ENCODE results near the gene SNX25.
"Not testable (repeated sequence)": the region's sequence is repeated elsewhere in the genome, so short reads cannot be mapped to it uniquely, and the experiment has no call there.

Gene SNX25

DNA sequence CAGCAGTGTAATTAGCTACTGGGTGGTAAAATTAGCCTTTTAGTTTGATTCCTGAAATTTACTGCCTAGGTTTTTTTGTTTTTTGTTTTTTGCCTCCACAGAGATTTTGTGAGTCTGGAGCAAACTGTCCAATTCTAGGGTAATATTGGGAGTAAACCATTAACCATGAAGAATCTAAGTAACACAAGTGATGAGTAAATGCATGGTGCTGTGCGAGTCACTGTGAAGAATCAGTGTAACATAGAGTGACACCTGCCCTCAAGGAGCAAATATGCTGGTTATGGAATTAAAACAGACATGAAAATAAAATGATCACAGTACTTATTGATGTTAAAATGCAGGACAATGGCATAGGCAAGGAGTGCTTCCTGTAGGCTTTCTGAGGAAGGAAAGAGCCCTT lies 126.2 kb downstream of the SNX25 start:
- in situ Hi-C loops (cut with MboI; ENCODE audit: low sequenced_read_pairs) = no loop called here

DNA sequence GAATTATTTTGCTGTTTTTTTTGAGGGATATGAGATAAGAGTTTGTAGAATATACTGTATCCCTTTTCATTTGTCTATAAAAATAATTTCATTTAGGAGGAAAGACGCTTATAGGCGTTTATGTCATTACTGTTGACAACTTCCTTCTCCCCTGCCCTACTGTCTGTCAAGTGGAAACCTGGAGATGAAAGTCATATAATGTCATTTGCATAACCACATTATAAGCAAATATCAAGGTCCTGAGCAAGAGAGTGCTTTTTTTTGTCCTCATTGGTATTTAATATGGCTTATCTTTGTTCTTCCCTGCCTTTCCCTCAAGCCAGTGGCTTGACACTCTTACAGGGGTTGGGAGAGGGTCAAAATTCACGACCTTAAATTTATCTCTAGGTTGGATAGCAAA lies 130.5 kb downstream of the SNX25 start:
- in situ Hi-C loops (cut with MboI; ENCODE audit: low sequenced_read_pairs) = no loop called here

DNA sequence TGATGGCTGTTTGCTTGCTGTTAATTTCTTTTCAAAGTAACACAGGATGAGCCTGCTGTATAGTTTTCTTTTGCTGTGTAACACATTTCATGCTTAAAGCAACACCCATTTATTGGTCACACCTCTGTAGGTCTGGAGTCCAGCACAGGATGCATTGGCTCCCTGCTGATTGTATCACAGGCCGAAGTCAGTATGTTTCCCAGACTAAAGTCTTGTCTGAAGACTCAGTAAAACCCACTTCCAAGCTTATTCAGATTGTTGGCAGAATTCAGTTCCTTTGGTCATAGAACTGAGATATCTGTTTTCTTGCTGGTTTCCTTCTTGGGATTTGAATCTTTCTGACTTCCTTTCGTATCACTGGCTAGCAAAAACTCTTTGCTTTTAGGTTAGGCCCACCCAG lies 132.0 kb downstream of the SNX25 start:
- in situ Hi-C loops (cut with MboI; ENCODE audit: low sequenced_read_pairs) = no loop called here

DNA sequence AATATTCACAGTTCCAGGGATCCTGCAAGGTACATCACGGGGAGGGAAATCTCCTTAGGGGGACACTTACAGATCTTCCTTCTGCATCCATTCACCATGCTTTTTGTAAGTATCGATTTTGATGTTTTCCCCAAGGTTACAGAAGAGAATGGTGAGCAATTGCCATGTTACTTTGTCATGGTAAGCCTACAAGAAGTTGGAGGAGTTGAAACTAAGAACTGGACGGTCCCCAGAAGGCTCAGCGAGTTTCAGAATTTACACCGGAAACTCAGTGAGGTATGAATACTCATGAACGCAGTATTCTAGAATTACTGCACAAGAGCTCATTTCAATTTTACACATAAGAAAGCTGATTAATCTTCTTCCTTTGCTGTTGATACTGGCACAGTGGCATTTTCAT lies 132.4 kb downstream of the SNX25 start:
- in situ Hi-C loops (cut with MboI; ENCODE audit: low sequenced_read_pairs) = no loop called here

DNA sequence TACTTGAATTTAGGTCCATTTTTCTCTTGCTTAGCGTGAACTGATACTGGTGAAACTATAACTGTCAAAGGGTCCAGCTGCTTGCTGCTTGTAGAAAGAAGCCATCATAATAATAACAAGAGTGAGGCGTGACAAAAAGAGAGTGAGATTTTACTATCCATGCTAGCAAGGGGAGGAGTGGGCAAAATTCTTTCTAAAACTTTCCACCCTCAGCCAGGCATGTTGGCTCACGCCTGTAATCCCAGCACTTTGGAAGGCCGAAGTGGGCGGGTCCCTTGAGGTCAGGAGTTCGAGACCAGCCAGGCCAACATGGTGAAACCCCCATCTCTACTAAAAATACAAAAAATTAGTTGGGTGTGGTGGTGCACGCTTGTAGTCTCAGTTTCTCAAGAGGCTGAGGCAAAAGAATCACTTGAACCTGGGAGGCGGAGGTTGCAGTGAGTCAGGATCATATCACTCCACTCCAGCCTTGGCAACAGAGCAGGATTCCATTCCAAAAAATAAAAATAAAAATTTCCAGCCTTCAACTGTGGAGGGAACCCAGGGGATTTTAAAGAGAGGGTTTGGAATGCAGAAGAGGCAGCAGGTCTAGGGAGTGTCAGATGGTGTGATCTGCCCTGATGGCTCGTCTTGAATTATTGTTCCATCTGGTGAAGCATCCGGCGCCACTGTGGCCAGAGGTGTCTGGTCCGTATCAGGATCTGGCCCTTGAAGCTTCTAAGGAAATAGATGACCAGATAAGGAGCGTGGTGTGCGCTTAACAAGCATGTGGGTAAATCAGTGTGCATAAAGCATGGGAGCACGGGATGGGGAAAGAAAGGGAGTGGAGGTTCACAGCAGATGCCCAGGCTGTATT lies 134.6 kb downstream of the SNX25 start:
- in situ Hi-C loops (cut with MboI; ENCODE audit: low sequenced_read_pairs) = no loop called here

DNA sequence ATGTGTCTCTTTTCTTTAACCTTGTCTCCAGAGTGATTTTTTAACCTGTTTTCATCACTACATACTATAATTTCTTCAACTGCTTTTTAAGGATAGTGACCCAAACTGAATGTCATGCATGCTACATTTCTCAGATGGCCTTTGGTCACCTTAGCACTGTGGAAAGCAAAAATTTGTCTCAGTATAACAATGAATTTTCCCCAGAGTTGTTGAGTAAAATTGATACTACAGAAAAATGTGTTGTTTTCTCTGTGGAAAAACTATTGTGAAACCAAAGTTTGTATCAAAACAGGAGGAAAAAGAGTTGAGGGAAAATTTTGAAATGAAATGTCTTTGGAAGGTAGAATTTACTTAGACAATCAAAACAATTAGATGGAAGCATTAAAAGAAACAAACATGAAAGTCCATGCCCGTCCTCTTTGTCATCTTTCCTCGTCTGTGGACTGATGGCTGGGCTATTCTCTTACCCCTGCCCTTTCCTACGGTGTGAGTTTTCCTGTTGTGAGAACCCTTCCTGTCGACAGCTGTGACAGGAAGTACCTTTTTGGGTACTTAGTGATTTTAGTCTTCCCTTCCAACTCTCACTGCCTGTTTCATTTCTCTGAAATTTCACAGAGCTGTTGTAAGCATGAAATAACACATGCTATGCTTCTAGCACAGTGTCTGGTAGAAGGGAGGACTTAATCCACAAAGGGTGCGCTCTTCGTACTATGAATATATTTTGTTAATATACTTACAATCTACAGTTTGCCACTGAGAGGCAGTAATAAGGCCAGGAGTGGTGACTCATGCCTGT lies 135.5 kb downstream of the SNX25 start:
- in situ Hi-C loops (cut with MboI; ENCODE audit: low sequenced_read_pairs) = no loop called here

DNA sequence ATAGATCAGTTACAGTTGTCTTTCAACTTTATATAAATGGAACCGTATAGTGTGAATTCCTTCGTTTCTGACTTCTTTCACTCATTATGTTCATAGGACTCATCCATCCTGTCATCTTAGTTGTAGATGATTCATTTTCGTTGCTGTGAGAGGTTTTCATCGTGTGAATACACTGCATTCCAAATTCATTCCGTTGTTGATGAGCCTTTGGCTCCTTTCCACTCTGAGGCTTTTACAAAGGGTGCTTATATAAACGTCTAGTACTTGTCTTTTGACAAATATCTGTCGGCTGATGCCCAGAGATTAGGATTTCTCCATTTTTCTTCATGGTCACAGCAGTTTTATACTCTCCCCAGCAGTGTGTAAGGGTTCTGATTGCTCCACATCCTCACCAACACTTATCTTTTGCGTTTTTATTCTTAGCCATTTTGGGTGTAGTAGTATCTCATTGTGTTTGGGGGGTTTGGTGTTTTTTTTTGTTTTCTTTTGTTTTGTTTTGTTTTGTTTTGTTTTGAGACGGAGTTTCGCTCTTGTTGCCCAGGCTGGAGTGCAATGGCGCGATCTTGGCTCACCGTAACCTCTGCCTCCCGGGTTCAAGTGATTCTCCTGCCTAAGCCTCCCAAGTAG lies 137.7 kb downstream of the SNX25 start:
- in situ Hi-C loops (cut with MboI; ENCODE audit: low sequenced_read_pairs) = no loop called here

DNA sequence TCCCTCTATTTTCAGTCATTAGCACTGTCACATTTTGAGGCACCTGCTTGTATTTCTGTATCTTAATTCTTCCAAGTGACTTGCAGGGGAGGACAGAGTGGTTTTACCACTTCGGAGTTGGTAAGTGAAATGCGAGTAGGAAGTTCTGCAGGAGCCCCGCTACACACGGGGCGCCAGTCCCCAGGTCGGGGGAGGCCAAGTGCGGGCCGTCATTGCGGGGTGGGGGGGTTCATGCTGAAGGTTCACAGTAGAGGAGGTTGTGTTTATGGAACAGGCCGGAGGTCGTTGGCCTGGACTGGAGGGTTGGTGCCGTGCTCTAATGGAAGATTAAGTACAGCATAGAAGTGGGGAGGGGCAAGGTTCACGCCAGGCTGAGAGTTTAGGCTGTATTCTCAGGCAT lies 142.3 kb downstream of the SNX25 start:
- in situ Hi-C loops (cut with MboI; ENCODE audit: low sequenced_read_pairs) = no loop called here

DNA sequence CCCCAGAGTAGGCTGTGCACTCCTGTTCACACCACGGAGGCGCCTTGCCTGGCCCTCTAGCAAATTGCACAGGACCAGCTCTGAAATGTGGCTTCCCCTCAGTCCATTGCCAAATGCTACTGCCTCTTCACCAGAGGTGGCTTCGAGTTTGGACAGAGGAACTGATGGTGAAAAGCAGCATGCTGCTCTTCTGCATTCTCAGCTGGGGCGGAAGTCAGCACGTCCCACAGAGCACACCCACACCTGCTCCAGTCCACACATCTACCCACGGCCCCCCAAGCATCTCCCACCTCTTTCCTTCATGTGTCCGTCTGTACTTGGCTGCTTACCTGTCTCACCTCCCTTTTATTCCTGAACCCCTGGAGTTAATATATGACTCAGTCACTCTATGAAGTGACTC lies 142.8 kb downstream of the SNX25 start:
- in situ Hi-C loops (cut with MboI; ENCODE audit: low sequenced_read_pairs) = no loop called here

DNA sequence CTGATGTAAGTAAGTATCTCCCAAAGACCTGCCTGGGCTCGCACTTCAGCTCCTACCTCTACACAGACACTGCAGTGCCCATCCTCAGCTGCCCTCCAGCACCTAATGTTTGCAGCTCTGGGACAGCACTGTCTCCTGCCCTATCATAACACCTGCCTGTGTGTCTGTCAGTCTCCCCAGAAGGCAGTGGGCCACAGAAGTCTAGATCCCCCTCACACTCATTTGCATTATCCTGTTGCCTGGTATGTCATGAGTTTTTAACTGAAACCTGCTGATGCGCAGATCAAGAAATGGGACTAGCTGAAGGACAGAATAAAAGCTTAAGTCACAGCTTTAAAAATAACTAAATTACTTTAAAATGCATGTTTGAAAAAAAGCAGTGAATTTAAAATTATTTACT lies 143.3 kb downstream of the SNX25 start:
- in situ Hi-C loops (cut with MboI; ENCODE audit: low sequenced_read_pairs) = no loop called here

DNA sequence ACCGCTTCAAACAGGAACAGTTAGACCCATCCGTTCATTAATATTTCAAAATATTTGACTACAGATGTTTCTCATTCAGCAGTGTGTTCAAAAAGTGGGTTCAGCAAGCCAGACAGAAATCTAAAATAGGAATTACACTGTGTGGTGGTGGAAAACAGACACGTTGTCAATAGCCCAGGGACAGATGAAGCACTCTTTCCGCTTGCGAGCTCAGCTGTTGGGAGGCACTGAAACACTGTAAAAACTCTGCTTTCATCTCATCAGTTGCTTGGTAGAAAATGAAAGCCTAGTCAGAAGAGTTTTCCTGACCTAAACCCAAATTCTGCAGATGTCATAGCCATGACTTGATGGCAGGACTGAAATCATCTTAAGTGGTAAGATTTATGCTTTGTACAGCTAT lies 147.8 kb downstream of the SNX25 start:
- in situ Hi-C loops (cut with MboI; ENCODE audit: low sequenced_read_pairs) = no loop called here

DNA sequence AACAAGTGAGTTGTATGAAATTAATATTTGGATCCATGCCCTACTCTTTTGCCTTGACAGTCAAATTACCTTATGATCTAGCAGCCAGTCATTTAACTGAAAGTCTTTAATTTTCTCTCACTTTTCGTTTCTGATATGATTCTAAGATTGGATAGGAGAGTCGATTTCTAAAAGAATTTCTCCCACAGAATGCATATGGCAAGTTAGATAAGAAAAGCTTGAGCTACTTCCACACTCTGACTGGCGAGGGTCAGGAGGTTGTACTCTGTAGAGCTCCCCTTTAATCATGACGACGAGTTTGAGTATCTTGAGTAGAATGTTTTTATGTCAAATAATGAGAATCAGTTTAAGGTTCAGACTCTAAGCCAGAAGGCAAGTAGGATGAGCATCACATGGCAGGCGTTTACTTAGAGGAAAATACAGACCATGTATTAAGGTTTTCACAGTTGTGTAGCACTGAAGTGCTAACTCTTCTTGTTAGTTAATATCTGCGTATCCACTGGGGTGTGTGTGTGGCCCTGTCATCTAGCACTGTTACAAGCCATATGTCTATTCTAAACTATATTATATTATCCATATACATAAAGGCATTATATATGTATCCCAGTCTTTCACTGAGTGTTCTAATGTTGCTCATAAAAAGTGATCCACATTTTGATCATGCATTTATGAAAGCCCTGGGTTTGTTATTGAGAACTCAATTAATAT lies 148.5 kb downstream of the SNX25 start:
- in situ Hi-C loops (cut with MboI; ENCODE audit: low sequenced_read_pairs) = no loop called here

DNA sequence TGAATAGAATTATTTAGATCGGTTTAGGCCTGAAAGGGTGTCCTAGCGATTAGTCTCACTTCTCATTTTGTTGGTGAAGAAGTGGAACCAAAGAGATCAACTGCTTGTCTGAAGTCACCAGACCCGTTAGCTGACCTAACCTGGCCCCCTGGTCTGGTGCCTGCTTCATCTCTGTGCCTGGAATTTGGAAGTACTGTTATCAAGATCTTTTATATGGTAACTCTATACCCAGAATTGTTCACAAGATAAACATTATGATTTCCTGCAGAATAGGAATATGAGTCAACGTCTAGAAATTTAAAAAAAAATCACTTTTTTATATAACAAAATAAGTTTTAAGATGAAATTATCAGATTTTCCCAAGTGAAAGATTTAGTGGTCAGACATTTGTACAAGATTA lies 149.1 kb downstream of the SNX25 start:
- in situ Hi-C loops (cut with MboI; ENCODE audit: low sequenced_read_pairs) = no loop called here

DNA sequence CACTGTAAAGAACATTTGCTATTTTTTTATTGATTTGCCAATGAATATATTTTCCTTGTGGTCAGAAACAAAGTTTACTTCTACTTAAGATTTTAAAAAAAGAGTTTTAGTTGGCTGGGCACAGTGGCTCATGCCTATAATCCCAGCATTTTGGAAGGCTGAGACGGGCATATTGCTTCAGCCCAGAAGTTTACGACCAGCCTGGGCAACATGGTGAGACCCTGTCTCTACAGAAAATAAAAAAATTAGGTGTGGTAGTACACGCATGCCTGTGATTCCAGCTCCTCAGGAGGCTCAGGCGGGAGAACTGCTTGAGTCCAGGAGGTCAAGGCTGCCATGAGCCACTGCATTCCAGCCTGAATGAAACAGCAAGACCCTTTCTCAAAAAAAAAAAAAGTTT lies 149.6 kb downstream of the SNX25 start:
- in situ Hi-C loops (cut with MboI; ENCODE audit: low sequenced_read_pairs) = no loop called here

DNA sequence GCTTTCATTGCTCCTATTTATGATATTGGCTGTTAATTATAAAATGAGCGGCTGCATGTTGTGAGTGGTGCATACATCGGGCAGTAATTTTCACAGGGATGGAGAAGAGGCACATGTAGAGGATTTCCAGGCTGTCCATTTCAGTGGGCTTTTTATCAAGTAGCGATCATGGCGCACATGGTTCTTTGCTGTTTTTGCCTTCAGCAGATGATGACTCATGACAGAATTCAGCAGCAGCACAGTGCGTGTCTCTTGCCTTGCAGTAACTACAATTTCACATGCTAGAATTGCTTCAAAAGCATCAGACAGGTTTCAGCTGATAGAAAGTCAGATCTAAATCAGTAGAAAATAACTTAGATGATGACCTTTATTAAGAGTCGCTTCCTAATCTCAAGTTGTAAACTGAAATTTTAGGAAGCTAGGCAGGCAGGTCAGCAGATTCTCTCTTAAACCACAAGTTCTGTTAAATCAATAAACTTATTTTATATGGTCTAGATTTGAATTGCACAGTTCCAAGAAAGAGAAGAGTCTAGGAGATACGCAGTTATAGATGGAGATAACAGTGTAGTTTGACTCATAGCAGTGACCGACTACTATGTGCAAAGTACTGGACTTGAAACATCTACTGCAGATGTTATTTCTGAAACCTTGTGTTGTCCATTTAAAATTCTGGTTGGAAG lies 150.5 kb downstream of the SNX25 start:
- in situ Hi-C loops (cut with MboI; ENCODE audit: low sequenced_read_pairs) = no loop called here

DNA sequence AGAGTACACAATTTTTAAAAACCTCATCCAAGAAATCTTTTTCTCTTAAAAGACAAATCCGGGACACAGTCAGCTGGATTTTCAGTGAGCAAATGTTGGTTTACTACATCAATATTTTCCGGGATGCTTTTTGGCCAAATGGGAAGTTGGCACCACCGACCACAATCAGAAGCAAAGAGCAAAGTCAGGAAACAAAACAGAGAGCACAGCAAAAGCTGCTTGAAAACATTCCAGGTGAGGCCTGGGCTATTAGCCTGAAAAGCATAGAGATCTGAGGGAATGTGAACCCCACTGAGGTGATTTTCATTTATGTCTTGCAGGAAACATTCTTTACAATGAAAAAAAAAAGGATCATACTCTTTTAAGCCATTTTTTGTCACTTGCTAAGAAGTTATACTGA lies 152.5 kb downstream of the SNX25 start:
- in situ Hi-C loops (cut with MboI; ENCODE audit: low sequenced_read_pairs) = no loop called here

DNA sequence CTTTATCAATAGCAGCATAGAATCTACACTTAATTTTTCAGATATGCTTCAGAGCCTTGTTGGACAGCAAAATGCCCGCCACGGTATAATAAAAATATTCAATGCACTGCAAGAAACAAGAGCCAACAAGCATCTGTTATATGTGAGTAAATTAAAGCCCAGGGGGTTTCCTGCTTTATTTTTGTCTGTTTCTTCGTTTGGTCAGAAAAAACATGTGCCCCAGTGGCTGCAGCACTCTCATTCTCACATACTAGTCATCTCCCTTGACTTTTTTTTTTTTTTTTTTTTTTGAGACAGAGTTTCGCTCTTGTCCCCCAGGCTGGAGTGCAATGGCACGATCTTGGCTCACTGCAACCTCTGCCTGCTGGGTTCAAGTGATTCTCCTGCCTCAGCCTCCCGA lies 153.2 kb downstream of the SNX25 start:
- in situ Hi-C loops (cut with MboI; ENCODE audit: low sequenced_read_pairs) = not testable (repeated sequence)

DNA sequence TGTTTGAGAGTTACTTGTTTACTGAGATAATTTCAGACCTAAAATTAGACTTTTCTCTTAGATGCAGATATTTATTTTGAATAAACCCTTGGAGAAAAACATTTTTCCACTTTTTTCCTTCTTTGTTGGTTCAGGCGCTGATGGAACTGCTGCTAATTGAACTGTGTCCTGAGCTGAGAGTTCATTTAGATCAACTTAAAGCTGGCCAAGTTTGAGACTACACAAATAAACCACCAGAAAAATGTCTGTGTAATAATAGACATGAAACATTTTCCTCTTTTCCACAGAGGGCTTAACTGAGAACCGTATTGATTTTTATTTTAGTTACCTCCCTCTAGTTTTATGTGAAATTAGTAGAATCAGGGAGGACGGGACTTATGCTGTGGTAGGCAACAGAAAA lies 153.9 kb downstream of the SNX25 start:
- in situ Hi-C loops (cut with MboI; ENCODE audit: low sequenced_read_pairs) = no loop called here

DNA sequence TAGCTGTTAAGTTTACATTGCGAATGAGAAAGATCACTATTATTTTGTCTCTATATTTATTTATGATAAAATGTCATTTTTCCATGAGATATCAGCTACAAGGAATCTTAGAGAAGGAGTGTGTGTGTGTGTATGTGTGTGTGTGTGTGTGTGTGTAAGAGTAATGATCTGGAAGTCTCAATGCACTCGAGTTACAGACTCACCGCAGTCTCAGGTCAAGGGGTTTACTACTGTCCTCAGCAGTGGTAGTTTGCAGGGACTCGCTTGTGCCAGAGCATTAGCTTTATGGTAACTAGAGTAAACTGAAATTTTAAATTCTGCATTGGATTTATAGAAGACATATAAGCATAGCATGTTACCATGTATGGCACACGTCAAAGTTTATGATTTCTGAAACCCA lies 155.5 kb downstream of the SNX25 start:
- in situ Hi-C loops (cut with MboI; ENCODE audit: low sequenced_read_pairs) = no loop called here

DNA sequence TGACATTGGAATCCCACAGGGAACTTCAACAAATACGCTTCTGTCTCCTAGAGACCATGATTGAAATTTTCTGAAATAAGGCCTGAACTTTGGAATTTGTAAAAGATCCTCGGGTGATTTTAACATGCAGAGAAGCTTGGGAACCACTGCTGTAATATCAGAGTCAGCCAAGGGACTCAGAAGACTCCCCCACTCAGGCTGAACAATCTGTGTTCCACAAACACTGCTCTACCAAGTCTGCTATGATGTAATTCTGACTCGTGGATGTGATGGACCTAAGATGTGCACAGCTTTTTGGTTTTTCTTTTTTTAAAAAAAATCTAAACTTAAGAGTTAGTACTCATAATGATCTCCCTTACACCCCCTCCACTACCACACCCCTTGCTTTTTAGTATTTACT lies 160.3 kb downstream of the SNX25 start:
- in situ Hi-C loops (cut with MboI; ENCODE audit: low sequenced_read_pairs) = no loop called here
